GM21619 (cell line): ENCODE results near the gene AGL.
"Not testable (repeated sequence)": the region's sequence is repeated elsewhere in the genome, so short reads cannot be mapped to it uniquely, and the experiment has no call there.

Experiments used
- ATAC-seq: cut with Tn5 transposase; IDR thresholded peaks from one replicate; pipeline ENCODE4 v1.9.1; 2021; ENCODE audit not compliant: unreplicated experiment

AGL gene

DNA sequence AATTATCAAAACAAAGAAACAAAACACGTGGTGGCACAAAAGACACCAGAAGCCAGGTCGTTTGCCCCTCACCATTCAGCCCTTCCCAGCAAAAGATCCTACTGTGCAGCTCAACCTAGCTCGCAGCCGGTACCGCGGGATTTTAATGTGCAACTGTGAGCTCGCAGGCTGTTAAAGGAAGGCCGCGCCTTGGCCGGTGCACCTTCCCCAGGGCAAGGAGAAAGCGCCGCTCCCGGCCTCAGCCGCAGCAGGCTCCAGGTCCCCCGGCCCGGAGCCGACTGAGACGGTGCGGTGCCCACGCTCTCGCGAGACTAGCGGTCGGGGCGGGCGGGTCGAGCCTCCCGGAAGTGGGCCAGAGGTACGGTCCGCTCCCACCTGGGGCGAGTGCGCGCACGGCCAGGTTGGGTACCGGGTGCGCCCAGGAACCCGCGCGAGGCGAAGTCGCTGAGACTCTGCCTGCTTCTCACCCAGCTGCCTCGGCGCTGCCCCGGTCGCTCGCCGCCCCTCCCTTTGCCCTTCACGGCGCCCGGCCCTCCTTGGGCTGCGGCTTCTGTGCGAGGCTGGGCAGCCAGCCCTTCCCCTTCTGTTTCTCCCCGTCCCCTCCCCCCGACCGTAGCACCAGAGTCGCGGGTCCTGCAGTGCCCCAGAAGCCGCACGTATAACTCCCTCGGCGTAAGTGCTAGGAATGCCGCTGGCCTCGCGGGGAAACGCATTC, at the start of gene AGL:
TSS of gene AGL (plus strand) at position 618 of the 715 bp plus-strand sequence. CDS start 682 bp downstream, outside the sequence.
- ATAC-seq: peak; percentile 95

DNA sequence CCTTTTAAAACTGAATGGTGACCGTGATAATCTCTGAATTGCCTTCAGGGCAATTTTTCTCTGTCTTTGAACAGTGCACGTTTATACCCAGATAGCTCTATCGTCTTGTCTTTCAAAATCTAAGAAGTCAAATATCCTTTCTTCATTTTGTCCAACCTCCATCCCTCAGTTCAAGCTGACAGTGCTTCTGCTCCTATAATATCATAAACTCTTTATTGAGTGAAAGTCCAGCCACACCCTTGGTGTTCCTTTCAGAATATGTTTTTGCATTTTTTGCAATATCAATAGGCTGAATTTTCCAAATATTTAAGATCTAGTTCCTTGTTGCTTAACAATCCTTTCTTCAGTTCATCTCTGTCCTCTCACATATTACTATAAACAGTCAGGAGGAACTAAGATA, 48.6 kb upstream of the AGL start:
- no peak for ATAC-seq

DNA sequence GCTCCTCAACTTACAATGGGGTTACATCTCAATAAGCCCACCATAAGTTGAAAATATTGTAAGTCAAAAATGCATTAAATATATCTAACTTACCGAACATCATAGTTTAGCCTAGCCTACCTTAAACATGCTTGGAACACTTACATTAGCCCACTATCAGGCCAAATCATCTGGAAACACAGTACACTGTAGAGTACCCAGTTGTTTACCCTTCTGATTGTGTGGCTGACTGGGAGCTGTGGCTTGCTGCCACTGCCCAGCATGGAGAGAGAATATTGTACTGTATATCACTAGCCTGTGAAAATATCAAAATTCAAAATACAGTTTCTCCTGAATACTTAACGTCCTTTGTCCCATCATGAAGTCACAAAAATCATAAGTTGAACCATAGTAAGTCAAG, 43.3 kb upstream of the AGL start:
- ATAC-seq: no peak

DNA sequence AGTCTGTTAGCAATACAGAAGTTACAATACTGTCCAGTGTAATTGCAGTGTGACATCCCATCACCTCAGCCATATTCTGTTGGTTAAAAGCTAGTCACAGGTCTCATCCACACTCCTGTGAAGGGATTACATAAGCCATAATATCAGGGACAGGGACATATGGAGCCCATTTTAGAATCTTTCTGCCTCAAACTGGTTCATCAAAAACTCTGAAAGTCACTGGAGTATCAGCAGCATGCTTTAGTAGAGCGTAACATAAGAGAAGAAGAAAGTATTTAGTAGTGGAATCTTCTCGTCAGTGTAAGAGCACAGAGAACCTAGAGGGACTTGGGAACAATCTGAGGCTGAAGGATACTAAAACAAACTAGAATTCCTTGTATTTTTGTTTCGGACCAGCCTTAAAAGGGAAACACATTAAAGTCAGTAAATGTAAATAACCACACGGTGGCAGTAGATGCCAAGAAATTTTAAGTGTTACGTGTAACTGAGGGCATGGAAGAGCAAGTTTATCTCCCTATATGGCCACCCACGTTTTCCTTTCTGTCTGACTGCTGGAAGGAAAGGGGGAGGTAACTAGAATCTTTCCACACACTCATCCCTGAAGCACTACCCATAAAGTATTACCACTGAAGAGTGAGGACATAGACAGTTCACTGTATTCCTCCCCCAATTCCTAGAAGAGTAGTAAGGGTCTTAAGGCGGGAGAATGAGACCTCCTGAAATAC, 41.6 kb upstream of the AGL start:
- ATAC-seq: peak; percentile 97

DNA sequence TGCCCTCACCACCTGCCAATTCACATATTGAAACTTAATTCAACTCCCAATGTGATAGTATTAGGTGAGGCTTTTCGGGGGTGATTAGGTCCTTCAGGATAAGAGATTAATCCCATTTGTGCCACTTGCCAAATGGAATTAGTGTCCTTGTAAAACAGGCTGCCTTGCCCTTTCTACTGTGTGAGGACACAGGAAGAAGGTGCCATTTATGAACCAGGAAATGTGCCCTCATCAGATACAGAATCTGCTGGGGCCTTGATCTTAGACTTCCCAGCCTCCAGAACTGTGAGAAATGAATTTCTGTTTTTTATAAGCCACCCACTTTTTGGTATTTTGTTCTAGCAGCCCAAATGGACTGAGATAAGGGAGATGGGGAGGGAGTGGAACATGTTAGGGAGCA, 39.1 kb upstream of the AGL start:
- no peak for ATAC-seq

DNA sequence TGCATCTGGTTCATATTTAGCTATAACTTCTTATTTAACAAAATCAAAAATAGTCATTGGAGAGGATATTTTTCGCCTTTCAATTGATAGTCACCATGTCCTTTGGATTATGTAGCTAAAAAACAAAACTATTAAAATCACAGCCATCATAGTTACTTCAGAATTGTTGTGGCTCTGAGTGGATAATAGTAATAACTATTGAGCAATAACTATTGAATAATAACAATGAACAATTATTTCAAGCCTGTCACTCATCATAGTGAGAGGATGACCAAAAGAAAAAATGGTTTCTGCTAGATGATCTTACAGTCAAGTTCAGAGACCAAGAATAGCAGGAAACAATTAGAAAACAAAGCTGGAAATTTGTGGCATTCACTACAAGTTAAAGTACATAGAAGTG, 38.4 kb upstream of the AGL start:
- ATAC-seq: no peak

DNA sequence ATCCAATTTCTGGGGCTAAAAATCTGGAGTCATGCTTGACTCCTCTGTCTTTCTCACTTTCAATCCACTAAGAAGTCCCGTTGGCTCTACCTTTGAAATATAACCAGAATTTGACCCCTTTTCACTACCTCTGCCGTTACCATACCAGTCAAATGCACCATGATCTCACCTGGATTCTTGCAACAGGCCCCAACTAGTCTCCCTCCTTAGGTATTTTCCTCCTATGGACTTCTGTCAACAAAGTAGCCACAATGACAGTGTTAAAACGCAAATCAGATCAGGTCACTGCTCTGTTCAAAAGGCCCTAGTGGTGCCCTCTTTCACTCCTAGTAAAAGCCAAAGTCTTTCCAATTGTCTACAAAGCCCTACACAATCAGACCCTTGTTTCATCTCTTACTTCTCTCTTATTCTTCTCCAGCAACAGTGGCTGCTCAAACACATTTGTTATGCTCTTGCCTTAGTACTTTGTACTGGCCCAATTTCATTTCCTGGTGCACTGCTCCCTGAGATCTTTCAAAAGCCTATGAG, 35.7 kb upstream of the AGL start:
- no peak for ATAC-seq

DNA sequence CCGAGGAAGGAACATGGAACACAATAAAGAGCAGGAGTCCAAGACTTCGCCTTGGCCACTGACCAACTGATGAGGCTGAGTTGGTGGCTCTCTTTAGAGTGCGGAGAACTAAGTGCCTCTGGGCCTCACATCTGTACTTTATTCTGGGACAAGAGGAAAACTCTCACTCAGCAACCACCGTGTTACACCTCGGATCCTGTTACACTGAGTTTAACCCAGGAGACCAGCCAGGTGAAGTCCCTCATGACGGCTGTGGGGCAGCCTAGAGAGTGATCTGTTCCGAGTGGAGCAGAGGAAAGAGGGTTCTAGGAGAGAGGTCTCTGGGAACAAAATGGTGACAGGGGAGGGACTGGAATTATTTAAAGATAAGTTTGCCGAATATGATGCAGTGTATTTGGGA, 33.5 kb upstream of the AGL start:
- no peak for ATAC-seq

DNA sequence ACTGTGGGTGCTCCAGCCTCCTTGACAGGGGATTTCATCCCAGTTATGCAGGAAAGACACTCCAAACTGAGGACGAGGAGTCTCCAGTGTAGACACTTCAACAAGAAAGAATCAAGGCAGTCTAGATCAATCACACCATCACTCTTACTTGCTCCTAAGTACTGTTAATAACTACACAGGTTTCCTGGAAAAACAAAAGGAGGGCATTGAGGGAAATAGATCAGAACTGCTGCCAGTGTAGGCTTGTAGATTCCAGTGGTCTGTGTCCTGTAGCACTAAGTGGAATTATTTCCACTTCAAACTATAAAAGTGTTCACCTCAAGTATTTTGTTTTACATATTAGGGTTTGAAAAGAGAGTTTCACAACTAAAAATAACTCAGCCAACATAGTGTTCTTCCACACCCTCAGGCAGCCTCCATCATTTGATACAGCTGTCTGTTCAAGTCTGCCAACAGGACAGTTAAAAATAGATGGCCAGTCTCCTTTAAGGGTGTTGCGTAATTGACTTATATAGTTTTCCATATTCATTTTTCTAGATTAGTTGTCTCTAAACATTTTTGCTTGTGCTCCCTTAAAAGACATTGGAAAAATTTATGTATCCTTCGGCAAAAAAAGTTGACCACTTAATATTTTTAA, 32.0 kb upstream of the AGL start:
- no peak for ATAC-seq

DNA sequence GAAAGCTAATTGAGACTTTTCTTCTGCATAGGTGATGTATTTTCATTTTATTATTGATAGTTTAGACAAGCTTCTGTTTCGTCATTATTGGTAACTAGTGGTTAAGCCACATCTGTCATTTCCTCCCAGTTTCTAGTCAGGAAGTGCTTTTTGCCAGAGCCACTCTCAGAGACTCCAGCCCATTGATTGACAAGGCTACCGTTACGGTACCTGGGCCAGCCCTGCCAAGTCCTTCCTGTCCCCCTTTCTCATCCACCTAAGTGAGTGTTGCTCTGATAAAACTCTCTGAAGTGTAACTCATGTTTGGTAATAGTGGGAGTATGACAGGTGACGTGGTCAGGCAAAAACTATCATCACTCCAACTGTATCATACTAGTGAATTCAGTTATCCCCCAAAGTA, 29.6 kb upstream of the AGL start:
- peak; percentile 98 for ATAC-seq

DNA sequence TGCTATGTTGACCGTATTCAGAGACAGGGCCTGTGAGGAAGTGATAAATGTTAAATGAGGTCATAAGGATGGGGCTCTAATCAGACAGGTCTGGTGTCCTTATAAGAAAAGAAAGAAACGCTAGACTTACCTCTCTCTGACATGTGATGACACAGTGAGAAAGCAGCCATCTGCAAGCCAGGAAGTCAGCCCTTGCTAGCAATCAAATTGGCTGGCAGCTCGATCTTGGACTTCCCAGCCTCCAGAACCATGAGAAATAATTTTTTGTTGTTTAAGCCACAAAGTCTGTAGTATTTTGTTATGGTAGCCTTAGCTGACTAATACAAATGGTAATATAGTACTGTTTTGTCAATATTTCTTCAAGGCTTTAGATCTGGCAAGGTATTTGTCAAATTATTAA, 25.1 kb upstream of the AGL start:
- no peak for ATAC-seq

DNA sequence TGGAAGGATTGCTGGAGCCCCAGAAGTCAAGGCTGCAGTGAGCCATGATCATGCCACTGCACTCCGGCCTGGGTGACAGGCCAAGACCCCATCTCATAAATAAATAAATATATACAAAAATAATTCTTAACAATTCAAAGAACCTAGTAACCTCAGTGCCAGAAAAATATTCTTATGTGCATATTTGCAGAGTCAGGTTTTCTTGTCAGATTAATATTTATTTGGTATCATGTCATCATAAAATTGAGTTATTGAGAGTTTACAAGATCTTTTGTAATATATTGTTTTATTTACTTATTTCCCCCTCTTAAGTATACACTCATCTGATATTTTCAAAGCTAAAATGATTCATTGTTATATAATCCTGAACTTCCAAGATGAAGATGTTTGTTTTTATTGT, 24.5 kb upstream of the AGL start:
- no peak for ATAC-seq

DNA sequence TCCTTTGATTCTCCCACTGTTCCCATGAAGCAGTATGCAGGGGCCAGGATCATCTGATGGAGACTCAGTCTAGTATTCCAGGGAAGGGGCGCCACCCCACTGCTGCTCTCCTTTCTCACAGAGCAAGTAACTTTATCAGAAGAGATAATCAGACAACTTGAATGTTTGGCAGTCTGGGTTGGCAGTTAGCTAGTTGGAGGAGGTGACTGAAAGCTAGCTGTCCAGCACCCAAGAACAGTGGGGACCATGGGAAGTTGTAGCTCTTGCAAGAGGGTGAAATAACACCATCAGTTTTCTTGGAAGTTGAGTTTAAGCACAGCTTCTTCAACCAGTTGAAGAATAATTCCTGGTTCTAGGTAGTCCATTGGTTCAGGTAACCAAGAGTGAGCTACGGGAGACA, 22.2 kb upstream of the AGL start:
- ATAC-seq: no peak

DNA sequence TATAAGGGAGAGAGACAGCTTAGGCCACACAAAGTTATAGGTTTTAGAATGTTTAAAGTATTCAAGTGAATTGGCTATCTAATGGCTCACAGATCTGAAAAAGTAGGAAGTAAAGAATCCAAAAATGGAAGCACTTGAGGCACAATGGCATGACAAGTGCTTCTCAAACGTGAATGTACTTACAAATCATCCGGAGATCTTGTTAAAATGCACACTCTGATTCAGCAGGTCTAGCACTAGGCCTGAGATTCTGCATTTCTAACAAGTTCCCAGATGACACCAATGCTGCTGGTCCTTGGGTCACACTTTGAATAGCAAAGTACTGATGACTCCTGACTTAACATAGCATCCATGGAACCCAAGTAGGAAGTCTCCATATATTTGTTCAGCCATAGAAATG, 20.9 kb upstream of the AGL start:
- no peak for ATAC-seq

DNA sequence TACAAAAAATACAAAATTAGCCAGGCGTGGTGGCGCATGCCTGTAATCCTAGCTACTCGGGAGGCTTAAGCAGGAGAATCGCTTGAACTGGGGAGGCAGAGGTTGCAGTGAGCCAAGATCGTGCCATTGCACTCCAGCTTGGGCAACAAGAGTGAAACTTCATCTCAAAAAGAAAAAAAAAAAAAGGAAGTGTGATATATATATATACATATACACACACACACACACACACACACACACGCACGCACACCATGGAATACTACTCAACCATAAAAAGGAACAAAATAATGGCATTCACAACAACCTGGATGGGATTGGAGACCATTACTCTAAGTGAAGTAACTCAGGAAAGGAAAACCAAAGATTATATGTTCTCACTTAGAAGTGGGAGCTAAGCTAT, 16.2 kb upstream of the AGL start:
- not testable (repeated sequence) for ATAC-seq

DNA sequence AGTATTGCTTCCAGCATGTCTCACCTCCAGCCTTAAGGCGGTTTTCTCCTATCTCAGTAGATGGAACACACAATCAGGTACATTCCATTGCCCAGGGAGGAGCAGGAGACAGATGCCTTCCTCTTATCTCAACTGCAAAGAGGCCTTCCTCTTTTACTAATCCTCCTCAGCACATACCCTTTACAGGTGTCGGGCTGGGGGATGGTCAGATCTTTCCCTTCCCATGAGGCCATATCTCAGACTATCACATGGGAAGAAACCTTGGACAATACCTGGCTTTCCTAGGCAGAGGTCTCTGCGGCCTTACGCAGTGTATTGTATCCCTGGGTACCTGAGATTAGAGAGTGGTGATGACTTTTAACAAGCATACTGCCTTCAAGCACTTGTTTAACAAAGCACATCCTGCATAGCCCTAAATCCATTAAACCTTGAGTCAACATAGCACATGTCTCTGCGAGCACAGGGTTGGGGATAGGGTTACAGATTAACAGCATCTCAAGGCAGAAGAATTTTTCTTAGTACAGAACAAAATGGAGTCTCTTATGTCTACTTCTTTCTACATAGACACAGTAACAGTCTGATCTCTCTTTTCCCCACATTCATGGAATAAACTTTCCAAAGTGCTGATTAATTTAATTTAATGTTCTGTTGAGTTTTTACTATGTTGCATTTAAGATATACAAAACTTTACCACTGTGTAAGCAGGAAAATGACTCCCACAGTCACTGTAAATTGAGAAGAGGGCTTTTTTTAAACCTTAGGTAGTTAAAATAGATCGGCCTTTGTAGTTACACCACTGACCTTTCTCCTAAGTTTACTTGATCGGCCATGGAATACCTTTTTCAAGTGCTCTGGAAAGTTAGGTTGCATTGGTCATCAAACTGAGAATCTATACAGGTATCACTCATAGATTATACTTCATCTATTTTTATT, 13.7 kb upstream of the AGL start:
- ATAC-seq: not testable (repeated sequence)

DNA sequence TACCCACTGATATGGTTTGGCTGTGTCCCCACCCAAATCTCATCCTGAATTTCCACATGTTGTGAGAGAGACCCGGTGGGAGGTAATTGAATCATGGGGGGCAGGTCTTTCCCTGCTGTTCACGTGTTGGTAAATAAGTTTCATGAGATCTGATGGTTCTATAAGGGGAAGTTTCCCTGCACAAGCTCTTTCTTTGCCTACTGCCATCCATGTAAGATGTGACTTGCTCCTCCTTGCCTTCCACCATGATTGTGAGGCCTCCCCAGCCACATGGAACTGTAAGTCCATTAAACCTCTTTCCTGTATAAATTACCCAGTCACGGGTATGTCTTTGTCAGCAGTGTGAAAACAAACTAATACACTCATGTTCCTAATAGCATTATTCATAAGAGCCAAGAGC, 9.8 kb upstream of the AGL start:
- ATAC-seq: not testable (repeated sequence)

DNA sequence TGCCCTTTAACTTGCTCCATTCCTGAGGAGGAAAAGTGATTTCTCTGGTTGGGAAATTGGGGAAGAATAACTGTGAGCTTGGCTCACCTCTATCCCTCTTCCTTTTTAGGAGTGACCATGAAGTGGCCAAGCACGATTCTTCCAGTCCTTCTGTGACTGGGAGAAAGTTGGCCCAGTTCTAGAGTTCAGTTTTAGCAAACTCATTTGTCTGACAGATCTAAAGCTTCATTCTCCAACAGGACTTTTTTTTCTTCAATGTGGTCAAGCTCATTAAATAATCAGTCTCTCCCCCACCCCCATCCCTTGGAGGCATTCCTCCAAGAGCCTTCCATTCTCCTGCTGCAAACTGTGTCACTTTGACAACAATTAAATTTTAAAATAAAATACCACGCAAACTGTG, 6.4 kb upstream of the AGL start:
- no peak for ATAC-seq

DNA sequence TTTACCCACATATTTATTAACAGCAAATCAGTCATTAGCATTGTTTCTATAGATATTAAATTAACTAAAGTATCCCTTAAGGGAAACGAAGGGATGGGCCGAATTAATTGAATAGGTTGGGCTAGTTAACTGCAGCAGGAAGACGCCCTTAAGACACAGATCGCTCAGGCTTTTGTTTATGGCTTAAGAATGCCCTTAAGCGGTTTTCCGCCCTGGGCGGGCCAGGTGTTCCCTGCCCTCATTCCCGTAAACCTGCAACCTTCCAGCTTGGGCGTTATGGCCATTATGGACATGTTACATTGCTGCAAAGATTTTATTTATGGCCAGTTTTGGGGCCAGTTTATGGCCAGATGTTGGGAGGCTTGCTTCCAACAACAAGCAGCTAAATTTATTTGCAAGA, 5.0 kb upstream of the AGL start:
- not testable (repeated sequence) for ATAC-seq

DNA sequence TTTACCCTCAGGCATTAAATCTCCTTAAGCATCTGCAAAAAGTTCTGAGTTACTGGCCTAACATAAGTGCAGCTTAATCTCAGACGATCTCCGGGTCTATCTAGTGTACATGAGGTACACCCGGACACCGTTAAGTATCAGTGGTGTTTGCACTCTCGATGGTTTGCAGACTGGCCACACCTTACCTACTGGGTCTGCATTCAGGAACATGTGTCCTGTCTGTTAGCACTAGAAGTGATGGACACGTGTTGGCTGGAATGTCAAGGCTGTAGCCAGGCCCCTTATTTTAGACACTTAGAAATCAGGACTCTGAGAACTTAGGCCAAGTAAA, 783 bp upstream of the AGL start:
- ATAC-seq: no peak
